Measurements from ENCODE around the gene CELA2B.

The CELA2B gene

GRCh38 chr1:15522551-15522950 is 46.6 kb downstream of the CELA2B start:
- no peak for TF ChIP-seq CTCF (IDR thresholded peaks at IDR 0.05; ENCODE audit: control insufficient read depth, extremely low read depth, insufficient read depth)
- DNase-seq (ENCODE audit: low read depth): no peak
- no peak overlapping the region for H3K4me3 ChIP-seq (ENCODE audit: low read depth, low read length)

GRCh38 chr1:15523104-15524020 is 47.5 kb downstream of the CELA2B start:
- no peak for DNase-seq (ENCODE audit: low read depth)

GRCh38 chr1:15524021-15524282 is 48.0 kb downstream of the CELA2B start, which contains the start of gene CASP9:
Gene CASP9, minus strand, starts transcription at chr1:15524215. Its CDS starts 15 bp downstream, at chr1:15524200.
- peak within 1 kb of the TSS; percentile 72 for H3K4me3 ChIP-seq (ENCODE audit: low read depth, low read length)
- TF ChIP-seq CTCF (IDR thresholded peaks at IDR 0.05; ENCODE audit: control insufficient read depth, extremely low read depth, insufficient read depth): no peak
- DNase-seq (ENCODE audit: low read depth): no peak

More at GRCh38 chr1:15523104-15524020, 47.5 kb downstream of the CELA2B start:
- no peak for TF ChIP-seq CTCF (IDR thresholded peaks at IDR 0.05; ENCODE audit: control insufficient read depth, extremely low read depth, insufficient read depth)
- peak overlapping the region; percentile 69 for H3K4me3 ChIP-seq (ENCODE audit: low read depth, low read length)

- peak overlapping the region; percentile 41 for H3K4me3 ChIP-seq (ENCODE audit: low read depth, low read length)
- DNase-seq (ENCODE audit: low read depth): peak; percentile 78
- no peak for TF ChIP-seq CTCF (IDR thresholded peaks at IDR 0.05; ENCODE audit: control insufficient read depth, extremely low read depth, insufficient read depth)
Measured at GRCh38 chr1:15524283-15525049, 48.6 kb downstream of the CELA2B start.

- TF ChIP-seq CTCF (IDR thresholded peaks at IDR 0.05; ENCODE audit: control insufficient read depth, extremely low read depth, insufficient read depth): no peak
- peak; percentile 79 for DNase-seq (ENCODE audit: low read depth)
- H3K4me3 ChIP-seq (ENCODE audit: low read depth, low read length): peak overlapping the region; percentile 72
Measured at GRCh38 chr1:15525050-15526020, 49.4 kb downstream of the CELA2B start.

- H3K4me3 ChIP-seq (ENCODE audit: low read depth, low read length): peak overlapping the region; percentile 72
- no peak for TF ChIP-seq CTCF (IDR thresholded peaks at IDR 0.05; ENCODE audit: control insufficient read depth, extremely low read depth, insufficient read depth)
- DNase-seq (ENCODE audit: low read depth): no peak
Measured at GRCh38 chr1:15526021-15526489, 50.2 kb downstream of the CELA2B start.

All from LNCaP clone FGC (cell line).